ENCODE measurements around the gene SUGCT. TPM values are rescaled to one million over a fixed set of nuclear protein-coding genes. Genes with fewer than 3 reads are reported as not detected.

SUGCT gene
- total RNA-seq, 2 experiments from 2014 or later, result 1.2 to 1.9 TPM

DNA sequence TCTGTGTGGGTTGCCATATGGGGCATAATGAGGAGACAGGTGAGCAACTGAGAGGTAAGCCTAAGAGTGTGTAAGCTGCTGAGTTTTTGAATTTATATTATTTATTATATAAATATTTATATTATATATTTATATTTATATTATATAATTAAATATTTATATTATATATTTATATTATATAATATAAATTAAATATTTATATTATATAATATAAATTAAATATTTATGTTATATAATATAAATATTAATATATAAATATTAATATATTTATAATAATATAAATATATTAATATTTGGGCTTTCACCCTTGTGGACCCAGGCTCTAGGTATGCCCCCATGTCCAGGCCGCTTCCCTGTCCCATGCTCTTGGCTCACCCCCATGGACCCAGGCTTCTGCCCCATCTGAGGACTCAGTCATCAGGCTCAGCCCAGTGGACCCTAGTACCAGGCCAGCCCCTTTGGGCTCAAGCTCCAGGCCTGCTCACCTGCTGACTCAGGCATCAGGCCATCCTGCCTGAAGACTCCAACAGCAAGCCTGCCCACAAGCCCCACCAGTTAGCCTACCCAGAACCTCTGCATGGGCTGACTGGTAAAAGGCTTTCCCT is 755.4 kb downstream of the SUGCT start:
- ChIA-PET POLR2A (no interaction called here), CTCF (interaction anchor here (0.5 to 0.7 kb wide), 2 partner anchors 804 to 1085 kb away, joined by 4 read pairs; no protein-coding TSS in a partner anchor)
- DNase-seq (no peak), ATAC-seq (no peak)
- peaks cover 18% of the 10 kb centered on the region for H3K9me3 Mint-ChIP-seq (ENCODE audit: low read depth)
- intact Hi-C loops (cut with DNase I, micrococcal nuclease), result no loop called here
- no peaks in the 10 kb centered on the region for H3K36me3 Mint-ChIP-seq (ENCODE audit: low read depth)
- no peak overlapping the region for H3K4me3 Mint-ChIP-seq
- no peaks in the 10 kb centered on the region for H3K27me3 Mint-ChIP-seq
- H3K27ac Mint-ChIP-seq, result no peak overlapping the region
- no peaks in the 10 kb centered on the region for H3K4me1 Mint-ChIP-seq

DNA sequence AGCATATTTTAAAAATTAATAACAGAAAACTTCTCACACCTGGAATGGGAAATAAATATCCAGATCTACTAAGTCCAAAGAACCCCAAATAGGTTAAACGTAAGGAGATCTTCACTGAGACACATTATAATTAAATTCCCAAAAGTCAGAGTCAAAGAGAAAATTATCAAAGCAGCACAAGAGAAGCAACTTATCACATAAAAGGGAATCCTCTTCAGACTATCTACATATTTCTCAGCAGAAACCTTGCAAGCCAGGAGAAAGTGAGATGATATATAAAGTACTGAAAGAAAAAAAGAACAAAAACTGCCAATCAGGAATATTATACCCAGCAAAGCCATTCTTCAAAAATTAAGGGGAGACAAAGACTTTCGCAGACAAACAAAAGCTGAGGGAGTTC is 756.4 kb downstream of the SUGCT start:
- Mint-ChIP-seq H3K27ac (no peak overlapping the region), H3K4me1 (no peaks in the 10 kb centered on the region), H3K27me3 (no peaks in the 10 kb centered on the region), H3K9me3 (ENCODE audit: low read depth) (peaks cover 18% of the 10 kb centered on the region), H3K4me3 (no peak overlapping the region), H3K36me3 (ENCODE audit: low read depth) (no peaks in the 10 kb centered on the region)
- DNase-seq (no peak), ATAC-seq (no peak)
- intact Hi-C loops (cut with DNase I, micrococcal nuclease), result no loop called here
- ChIA-PET CTCF (no interaction called here), POLR2A (no interaction called here)

DNA sequence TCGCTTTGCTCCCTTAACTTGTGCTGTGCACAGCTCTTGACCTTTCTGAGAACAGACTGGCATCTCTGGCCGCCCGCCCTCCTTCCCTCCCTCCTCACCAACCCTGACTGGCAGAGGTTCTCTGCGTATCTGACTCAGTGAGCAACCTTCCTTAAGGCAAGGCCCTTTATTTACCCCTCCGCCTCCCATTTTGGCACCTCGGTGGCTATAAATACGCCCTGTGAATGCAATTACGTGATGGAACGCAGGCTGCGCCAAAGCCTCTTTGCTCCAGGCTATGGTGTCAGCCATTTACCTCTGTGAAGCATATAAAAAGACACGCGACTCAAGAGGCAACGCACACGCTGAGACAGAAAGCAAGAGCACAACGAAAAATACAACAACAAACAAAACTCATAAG is 764.3 kb downstream of the SUGCT start:
- peaks cover 7% of the 10 kb centered on the region for H3K9me3 Mint-ChIP-seq (ENCODE audit: low read depth)
- H3K36me3 Mint-ChIP-seq (ENCODE audit: low read depth), result no peaks in the 10 kb centered on the region
- POLR2A ChIA-PET, result no interaction called here
- H3K4me3 Mint-ChIP-seq, result no peak overlapping the region
- intact Hi-C loops (cut with DNase I, micrococcal nuclease), result no loop called here
- no peaks in the 10 kb centered on the region for H3K27me3 Mint-ChIP-seq
- H3K4me1 Mint-ChIP-seq, result no peaks in the 10 kb centered on the region
- DNase-seq (no peak), ATAC-seq (no peak)
- CTCF ChIA-PET, result no interaction called here
- no peak overlapping the region for H3K27ac Mint-ChIP-seq

DNA sequence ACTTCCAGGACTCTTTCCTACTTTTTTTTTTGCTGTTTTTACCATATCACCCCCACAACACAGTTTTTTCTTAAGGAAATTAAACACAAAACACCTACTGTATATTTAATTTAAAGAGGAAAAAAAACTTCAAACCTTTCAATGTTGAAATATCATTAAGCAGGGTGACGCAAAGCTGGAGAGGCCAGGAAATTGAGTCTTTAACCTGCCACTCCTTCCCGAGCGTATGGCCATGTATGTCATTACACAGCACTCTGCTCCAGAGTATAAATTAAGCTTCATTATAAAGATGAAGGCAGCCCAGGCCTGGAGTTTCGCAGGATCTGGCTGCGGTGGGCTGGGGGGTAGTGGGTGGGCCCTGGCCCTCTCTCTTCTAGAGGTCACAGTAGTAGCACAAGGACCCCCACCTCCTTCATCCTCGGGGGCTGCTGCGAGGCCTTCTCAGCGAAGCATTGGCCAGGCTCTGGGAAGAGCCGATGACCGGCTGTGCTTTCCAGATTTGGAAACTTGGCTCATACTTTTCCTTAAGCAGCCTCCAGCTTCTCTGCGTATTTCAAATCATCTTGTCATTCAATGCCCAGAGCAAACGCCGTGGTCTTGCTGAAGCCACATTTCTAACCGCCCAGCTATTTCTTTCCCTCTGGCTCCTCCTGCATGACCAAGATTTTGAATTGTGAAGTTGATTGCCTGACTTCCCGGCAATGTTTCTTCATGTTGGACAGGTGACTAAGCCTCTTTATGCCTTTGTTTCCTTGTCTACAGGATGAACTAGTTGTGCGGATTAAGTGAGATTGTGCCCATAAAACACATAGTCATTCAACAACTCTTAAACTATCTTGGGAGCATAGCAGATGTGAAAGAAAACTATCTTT is 765.1 kb downstream of the SUGCT start:
- POLR2A ChIA-PET, result no interaction called here
- ATAC-seq (no peak), DNase-seq (no peak)
- Mint-ChIP-seq H3K4me1 (no peaks in the 10 kb centered on the region), H3K36me3 (ENCODE audit: low read depth) (no peaks in the 10 kb centered on the region), H3K4me3 (no peak overlapping the region), H3K27ac (no peak overlapping the region), H3K27me3 (no peaks in the 10 kb centered on the region), H3K9me3 (ENCODE audit: low read depth) (peaks cover 7% of the 10 kb centered on the region)
- CTCF ChIA-PET, result no interaction called here
- intact Hi-C loops (cut with DNase I, micrococcal nuclease), result no loop called here

DNA sequence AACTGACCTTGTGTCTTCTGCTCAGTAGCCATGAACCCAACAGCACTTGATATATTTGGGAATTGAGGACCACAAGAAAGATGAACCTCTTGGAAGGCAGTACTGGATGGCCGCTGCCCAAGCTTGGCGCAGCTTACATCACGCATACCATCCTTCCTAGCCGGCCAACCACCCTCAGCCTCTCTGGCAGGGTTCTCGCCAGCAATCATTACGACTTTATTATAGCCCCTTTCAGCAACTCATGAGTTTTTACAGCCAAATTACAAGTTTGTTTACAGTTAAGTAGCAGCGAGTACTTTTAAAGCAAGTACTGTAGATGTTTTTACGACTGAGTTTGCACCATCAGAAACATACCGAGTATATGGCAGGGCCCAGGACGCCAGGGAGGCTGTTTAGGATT is 769.1 kb downstream of the SUGCT start:
- POLR2A ChIA-PET, result no interaction called here
- H3K9me3 Mint-ChIP-seq (ENCODE audit: low read depth), result peaks cover 4% of the 10 kb centered on the region
- H3K27ac Mint-ChIP-seq, result no peak overlapping the region
- DNase-seq, result no peak
- H3K27me3 Mint-ChIP-seq, result no peaks in the 10 kb centered on the region
- H3K36me3 Mint-ChIP-seq (ENCODE audit: low read depth), result no peaks in the 10 kb centered on the region
- intact Hi-C loops (cut with DNase I, micrococcal nuclease), result no loop called here
- CTCF ChIA-PET, result no interaction called here
- H3K4me1 Mint-ChIP-seq, result no peaks in the 10 kb centered on the region
- no peak overlapping the region for H3K4me3 Mint-ChIP-seq
- ATAC-seq, result no peak

DNA sequence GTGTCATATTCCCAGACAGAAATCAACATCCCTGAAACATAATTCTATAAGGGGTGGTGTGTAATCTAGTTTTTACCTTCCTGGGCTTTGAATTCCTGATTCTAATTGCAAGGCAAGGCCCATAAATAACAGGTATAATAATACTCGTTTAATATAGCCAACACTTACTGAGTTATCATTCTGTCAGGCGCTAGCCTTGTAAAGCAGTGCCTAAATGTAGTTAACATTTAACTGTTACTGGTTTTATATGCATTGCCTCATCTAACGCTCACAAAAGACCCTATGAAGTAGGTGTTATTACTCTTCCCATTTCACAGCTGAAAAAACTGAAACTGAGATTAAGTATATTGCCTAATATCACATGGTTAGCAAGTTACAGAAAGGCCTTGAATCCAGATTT is 772.5 kb downstream of the SUGCT start:
- intact Hi-C loops (cut with DNase I, micrococcal nuclease), result no loop called here
- Mint-ChIP-seq H3K36me3 (ENCODE audit: low read depth) (no peaks in the 10 kb centered on the region), H3K27ac (no peak overlapping the region), H3K4me3 (no peak overlapping the region), H3K4me1 (no peaks in the 10 kb centered on the region), H3K27me3 (no peaks in the 10 kb centered on the region), H3K9me3 (ENCODE audit: low read depth) (no peaks in the 10 kb centered on the region)
- ATAC-seq (no peak), DNase-seq (no peak)
- ChIA-PET CTCF (no interaction called here), POLR2A (no interaction called here)

DNA sequence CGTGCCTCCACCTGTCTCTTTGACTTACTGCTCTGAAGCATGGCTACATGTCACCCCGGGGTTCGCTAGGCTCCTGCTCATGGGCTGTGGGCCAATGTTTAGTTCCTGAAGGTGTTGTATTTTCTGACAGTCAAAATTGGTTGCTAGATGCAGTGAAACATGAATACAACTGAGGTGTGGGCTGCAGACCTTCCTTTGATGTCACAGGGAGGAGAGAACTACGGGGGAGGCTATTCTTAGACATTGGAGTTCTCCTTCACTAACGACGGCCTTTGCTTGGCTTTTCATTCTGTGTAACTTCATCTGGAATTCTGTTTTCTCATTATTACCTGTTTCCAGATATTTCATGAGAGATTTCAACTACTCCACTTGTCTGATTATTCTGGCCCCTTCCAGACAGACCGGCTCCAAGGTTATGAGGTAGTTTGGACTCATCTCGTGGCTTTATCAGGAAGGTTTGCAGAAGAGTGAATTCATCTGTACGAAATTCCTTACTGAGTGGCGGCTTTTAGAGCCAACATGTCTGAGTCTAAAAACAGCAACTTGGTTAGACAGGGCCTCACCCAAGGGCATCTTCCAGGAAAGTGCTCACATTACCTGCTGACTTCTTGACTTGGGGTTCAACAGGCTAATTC is 774.7 kb downstream of the SUGCT start:
- DNase-seq, result no peak
- Mint-ChIP-seq H3K27me3 (no peaks in the 10 kb centered on the region), H3K4me1 (no peaks in the 10 kb centered on the region), H3K27ac (no peak overlapping the region), H3K9me3 (ENCODE audit: low read depth) (no peaks in the 10 kb centered on the region), H3K36me3 (ENCODE audit: low read depth) (no peaks in the 10 kb centered on the region), H3K4me3 (no peak overlapping the region)
- POLR2A ChIA-PET, result no interaction called here
- CTCF ChIA-PET, result no interaction called here
- intact Hi-C loops (cut with DNase I, micrococcal nuclease), result no loop called here
- no peak for ATAC-seq

Other genes with a start within 250 kb of the SUGCT start
- 10 to 100 TPM; 34.8 to 47.6 TPM for gene CDK13, start 184.7 kb upstream of the SUGCT start, total RNA-seq
- 10 to 100 TPM; 28.5 to 35.2 TPM for gene MPLKIP, start 383 bp upstream of the SUGCT start, total RNA-seq